GM18868 (cell line): Measurements from ENCODE around the gene ZNF277.
"Not testable (repeated sequence)": the region's sequence is repeated elsewhere in the genome, so short reads cannot be mapped to it uniquely, and the experiment has no call there.

Experiments
- ATAC-seq: cut with Tn5 transposase; IDR thresholded peaks from one replicate; pipeline ENCODE4 v1.9.1; 2021; ENCODE audit warnings: mild to moderate bottlenecking, moderate library complexity; ENCODE audit not compliant: unreplicated experiment

ZNF277 gene

DNA sequence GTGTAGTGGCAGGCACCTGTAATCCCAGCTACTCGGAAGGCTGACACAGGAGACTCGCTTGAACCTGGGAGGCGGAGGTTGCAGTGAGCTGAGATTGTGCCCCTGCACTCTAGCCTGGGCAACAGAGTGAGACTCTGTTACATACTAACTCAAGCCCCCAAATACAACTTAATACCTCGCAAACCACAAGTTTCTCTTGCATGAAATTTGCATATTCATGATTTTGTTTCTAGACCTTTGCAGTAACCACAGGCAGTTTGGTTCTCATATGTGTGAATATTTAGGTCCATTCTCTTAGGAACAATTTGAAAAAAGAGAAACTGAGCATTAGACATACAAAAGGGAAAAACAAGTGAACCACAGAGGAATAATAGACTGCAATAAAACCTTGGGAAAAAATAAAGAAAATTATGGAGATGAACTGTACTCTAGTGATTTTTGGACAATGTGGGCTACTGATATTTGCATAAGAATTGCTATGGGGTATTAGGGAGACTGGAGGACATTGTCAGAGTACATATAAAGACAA lies 77.0 kb downstream of the ZNF277 start:
- peak; percentile 26 for ATAC-seq

DNA sequence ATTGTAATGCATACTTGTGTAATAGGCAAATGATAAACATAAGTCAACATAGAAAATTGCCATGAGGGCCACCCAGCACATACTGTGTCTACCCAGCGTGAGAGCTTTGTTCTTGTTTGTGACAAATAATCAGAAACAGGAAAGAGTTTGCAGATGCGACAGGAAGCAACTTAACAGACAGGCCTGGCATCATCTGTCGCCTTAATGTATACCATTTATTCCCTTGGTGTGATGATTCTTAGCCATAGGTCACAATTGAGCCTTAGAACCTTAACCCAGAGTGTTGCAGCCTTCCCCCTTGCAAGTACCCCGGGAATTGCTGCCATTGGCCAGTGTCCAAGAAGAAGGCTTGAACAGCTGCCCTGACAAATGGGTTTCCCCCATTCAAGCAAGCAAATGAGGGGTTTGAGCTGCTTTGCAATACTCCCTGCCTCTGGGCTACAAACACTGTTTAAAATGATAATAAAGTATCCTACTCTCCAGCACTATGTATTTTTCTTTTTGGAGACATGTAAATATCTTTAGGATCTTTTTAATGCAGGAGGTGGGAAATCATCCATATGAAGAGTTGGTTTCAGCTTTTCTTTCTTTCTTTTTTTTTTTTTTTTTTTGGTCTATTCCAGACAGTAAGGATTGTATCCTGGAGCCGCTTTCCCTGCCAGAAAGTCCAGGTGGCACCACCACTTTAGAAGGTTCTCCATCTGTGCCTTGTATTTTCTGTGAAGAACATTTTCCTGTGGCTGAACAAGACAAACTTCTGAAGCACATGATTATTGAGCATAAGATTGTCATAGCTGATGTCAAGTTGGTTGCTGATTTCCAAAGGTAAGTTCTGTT lies 80.0 kb downstream of the ZNF277 start:
- ATAC-seq: peak; percentile 84

DNA sequence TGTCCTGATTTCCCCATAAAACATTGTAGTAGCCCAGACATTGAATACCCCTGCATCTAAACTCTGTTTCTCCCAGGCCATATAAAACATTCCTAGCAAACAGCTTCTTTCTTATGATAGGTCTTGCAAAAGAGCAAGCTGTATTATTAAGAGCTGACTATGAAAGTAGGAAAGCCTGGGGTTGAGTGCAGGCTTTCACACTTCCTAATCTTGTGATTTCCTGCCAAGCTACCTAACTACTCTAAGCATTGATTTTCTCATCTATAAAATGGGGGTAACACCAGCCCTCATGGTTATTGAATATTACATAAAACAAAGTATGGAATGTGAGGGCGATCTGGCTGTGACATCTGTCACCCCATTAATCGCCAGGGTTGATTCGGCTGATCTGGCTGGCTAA lies 81.8 kb downstream of the ZNF277 start:
- ATAC-seq: no peak

DNA sequence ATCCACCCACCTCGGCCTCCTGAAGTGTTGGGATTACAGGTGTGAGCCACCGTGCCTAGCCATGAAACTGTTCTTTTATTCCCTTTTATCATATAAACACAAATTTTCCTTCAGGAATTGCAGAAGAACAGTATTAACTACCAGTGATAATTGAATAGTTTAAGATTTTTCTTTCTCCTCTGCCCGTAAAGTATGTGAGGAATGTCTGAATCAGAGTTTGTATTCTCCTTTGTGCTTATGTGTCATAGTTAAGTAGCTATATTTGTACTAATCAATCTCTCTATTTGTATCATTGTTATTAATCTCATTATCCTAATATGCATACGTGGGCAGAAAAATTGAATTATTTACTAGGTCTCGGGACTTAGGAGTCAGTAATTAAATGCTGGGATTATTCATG lies 83.6 kb downstream of the ZNF277 start:
- ATAC-seq: no peak

DNA sequence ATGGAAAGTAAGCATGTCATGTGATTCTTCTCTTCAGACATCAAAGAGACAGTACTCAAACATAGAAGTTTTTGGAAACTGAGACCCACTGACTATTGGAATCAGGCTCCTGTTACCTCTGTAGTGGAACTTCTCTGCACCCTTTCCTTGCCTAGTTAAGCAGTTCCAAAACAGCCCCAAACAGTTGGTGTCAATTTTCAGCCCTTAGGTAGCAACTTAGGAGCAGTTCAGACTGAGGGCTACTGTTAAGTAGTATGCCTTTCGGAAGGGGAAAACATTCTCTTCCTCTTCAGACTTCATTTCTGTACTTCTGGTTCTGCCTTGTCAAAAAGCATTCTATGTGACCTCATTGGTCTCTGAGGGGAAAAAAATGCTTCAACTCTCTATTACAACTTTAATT lies 85.7 kb downstream of the ZNF277 start:
- ATAC-seq: no peak

DNA sequence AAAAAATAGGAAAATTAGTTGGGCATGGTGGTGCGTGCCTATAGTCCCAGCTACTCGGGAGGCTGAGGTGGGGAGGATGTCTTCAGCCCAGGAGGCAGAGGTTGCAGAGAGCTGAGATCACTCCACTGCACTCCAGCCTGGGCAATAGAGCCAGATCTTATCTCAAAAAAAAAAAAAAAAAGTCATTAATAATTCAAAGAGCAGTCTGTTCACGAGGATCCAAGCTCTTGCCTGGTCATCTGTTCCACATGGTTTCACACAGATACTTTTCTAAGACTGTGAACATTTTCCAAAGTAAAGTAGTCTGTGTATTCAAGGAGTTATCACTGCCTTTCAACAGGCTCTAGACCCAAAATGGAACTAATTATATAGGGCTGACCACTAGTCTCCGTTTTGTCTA lies 86.9 kb downstream of the ZNF277 start:
- no peak for ATAC-seq

DNA sequence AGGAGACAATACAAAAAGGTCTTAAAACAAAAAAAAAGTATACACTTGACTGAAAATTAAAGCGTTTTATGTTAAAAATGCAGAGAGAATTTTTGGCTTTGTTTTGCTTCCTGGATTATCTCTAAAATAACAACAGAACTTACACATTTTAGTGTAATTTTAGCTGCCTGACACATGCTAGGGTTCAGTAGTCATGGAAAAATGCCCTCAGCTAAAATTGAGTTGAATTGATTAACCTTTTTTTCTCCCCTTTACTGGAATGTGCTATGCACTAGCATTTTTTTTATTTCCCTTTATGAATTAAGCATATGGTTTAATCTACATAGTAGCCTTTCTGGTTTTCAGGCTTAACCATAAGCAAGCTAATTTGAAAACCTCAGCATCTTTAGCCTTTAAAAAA lies 89.9 kb downstream of the ZNF277 start:
- no peak for ATAC-seq

DNA sequence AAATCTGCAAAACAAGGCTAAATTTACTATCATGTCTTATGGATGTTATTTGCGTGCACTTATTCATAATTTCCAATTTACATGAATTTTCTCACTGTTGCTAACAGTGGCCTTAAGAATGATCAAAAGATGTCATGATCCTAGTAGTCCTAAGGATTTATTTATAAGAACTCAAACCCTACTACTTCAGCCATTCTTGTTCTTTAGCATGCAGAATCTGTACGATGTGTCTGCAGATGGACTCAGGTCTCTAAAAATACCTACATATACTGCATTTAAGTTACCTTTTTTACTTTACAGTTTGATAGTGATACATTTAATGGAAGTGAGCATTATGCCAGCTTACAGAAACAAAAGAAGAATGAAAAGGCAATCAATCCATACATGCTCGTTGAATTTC lies 91.2 kb downstream of the ZNF277 start:
- ATAC-seq: no peak

DNA sequence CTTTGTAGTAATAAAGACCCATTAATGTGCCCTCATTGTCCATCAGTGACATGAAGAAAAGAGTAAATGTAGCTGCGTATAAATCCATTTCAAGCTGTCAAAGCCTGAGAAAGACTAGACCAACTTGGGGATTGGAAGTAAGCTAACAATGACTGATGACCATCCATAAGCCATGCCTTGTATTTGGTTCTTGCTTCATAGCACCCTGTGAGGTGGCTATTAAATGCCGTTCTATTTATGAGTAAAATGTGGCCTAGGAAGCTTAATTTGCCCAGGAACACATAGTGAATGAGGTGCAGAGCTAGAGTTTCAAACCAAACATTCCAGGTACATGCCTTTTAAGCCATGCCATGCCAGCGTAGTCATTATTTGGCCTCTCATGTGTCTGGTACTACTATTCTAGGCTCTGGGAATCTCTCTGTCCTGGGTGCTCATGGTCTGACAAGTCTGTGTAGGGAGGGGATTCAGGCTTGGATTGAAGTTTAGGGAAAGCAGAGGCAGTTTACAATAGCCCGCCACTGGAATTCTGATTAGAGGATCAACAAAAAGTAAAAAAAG lies 92.1 kb downstream of the ZNF277 start:
- ATAC-seq: no peak

DNA sequence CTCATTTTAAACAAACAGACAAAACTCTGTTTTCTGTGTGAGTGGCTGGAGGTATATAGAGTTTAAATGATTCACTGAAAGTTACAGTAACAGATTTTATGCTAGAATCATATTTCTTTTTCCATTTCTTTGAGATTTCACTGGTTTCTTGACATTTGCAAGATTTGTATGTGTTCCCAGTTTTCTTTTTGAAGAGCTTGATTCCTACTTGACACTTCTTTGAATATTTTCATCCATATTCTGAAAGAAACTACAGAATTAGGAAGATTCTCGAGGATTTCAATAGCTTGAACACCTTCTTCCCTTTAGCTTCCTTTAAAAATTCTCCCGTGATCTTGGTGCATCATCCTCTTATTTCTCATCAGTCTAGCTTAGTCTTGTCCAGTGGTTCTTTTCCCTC lies 93.6 kb downstream of the ZNF277 start:
- no peak for ATAC-seq

DNA sequence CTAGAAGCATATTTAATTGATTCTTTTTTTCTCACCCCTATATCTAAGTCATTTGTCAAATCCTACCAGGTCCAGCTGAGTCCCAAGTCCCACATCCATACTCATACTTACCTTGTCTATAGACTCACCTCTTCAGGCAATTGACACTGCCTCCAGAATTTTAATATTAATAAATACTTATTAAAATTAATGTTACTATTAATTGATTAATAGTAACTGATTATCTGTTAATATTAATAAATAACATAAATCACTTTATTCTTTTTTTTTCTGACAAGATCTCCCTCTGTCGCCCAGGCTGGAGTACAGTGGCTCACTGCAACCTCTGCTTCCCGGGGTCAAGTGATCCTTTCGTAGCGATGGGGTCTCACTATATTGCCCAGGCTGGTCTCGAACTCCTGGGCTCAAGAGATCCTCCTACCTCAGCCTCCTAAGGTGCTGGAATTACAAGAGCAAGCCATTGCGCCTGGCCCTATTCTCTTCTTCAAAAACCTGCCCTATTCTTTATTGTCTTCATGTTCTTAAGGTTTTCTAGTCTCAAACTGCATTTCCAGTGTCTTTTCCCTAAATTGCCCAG lies 94.4 kb downstream of the ZNF277 start:
- no peak for ATAC-seq

DNA sequence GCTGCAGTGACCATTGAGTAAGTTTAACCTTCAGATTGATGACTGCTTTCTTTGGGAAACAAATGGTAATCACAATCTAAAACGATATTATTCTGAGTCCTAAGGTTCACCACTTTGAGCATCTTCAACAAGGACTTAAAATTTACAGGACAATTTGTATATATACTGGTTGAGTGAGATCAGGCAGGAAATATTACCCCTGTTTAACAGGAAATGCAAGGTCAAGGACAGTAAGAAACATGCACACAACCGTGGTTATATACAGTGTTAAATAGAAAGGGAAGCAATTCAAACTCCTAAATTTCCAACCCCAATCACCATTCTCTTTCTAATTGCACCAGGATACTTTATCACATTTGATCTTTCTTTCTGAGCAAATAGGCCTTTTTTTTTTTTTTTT lies 96.1 kb downstream of the ZNF277 start:
- no peak for ATAC-seq

DNA sequence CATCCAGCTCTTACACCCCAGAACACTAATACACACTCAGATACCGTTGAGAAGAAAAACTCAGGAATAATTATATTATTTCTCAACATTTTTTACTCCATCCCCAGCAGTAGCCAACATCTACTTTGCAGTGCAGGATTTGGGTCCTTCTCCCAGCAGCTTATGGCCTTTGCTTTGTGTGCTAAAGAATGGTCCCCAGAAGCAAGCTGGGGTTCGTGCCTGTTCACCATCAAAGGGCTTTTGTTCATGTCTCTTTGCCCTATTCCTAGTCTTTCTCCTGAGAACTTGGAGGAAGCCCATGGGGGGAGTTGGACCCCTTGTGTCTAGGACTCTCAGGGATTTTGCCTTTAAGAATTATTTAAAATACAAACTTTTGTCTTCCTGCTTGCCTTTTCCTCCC lies 100.4 kb downstream of the ZNF277 start:
- no peak for ATAC-seq

DNA sequence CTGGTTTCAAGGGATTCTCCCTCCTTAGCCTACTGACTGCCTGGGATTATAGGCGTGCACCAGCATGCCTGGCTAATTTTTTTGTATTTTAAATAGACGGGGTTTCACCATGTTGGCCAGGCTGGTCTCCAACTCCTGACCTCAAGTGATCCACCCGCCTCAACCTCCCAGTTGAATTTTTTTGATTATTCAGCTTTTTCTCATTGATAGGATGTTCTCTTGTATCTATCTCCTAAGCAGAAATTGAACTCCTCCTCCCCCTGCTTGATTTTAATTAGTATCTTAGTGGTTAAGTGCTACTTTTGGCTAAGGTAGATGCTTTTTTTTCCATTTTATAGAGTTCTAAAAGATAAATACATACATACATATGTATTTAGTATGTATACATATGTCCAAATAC lies 101.0 kb downstream of the ZNF277 start:
- no peak for ATAC-seq

DNA sequence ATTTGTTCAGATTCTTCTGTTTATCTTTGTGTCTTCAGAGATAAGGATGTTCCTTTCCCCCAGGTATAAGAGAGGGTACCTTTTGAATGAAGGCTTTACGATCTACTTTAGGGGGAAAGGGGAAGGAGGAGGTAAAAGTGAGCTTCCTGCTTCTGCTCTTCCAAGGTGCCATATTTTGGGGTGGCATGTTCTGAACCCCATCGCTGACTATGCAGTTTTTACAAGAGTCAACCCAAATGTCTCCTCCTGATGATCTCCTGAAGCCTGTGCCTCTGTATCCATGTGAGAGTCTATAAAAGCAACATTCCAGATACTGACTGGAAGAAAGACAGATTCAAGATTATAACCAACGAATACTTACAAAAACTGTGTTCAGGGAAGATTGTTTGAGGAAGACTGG lies 102.5 kb downstream of the ZNF277 start:
- ATAC-seq: no peak

DNA sequence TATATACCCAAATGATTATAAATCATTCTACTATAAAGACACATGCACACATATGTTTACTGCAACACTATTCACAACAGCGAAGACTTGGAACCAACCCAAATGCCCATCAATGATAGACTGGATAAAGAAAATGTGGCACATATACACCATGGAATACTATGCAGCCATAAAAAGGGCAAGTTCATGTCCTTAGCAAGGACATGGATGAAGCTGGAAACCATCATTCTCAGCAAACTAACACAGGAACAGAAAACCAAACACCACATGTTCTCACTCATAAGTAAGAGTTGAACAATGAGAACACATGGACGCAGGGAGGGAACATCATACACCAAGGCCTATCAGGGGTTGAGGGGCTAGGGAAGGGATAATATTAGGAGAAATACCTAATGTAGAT lies 110.3 kb downstream of the ZNF277 start:
- ATAC-seq: not testable (repeated sequence)

DNA sequence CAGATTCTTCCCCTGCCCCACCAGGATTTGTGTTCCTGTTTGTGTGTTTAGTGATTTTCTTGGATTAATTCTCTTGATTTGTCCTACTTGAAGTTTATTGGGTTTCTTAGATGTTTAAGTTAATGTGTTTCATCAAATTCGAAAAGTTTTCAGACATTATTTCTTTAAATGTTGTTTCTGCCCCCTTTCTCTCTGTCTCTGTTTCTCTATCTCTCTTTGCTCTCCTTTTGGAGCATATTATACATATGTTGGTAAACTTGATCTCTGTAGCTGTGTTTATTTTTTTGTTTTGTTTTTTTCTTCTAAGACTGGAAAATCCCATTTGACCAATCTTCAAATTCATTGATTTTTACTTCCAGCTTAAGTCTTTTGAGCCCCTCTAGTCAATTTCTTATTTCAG lies 115.6 kb downstream of the ZNF277 start:
- ATAC-seq: no peak

DNA sequence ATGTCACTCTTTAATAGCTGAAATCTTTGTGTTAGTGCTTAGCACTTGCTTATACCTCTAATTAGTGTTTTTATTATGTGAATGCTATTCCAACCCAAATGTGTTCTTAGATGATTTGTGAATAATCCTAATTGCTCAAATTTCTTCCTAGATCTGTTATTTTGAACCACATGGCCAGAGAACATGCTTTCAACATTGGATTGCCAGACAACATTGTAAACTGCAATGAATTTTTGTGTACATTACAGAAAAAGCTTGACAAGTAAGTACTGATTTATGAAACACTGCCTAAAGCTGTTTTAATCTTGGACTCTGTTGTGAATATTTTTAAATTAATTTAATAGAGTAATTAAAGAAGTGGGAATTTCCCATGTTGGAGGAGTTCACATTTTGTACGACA lies 121.1 kb downstream of the ZNF277 start:
- no peak for ATAC-seq

DNA sequence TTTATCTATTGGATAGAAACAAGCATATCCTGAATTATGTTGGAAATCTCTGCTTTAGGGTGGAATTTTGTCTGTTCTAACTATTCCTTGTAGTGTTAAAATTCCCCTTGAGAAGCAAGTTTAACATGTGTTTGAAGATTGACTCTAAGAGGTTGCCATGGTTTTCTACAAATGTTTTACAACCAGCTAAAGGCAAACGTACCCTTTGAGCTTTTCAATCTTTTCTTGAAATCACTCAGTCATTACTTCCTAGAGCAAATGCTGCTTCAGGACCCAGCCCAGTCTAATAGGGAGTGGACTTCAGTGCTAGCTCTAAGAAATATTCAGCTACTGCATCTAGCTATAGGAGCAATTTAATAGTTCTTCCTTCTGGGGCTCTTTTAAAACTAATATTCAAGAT lies 125.0 kb downstream of the ZNF277 start:
- no peak for ATAC-seq

DNA sequence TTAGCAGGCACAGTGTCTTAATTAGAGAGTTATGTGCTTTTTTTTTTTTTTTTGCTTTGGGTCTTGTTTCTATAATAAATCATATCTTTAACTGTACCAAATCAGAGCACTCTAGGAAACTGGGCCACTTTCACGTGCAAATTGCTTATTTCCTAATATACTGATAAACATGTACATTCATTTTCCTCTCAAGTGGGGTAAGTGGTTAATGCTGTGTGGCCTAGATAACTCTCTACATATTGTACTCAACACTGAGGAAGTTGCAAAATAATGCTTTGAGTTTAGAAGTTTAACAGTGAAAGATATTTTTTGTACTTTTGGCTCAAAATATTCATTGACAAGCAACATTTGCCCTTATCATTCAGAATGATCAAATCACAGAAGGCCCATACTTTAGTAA lies 127.9 kb downstream of the ZNF277 start:
- no peak for ATAC-seq

DNA sequence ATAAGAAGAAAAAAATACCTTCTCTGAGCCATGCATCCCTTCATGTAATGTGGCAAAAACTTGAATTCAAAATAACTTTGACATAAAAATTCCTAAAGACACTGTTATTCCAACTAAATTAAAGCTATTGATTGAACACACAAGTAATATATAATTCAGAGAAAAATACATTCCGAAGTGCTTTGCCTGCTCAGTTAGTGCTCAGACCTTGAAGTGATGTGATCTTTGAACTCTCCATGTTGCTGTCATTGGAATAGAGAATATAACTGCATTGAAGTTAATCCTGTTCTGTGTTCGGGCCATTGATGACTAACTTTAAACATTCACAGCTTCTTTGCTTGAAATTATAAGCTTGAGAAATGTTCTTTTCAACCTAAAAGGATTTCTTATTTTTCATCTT lies 129.8 kb downstream of the ZNF277 start:
- ATAC-seq: no peak

DNA sequence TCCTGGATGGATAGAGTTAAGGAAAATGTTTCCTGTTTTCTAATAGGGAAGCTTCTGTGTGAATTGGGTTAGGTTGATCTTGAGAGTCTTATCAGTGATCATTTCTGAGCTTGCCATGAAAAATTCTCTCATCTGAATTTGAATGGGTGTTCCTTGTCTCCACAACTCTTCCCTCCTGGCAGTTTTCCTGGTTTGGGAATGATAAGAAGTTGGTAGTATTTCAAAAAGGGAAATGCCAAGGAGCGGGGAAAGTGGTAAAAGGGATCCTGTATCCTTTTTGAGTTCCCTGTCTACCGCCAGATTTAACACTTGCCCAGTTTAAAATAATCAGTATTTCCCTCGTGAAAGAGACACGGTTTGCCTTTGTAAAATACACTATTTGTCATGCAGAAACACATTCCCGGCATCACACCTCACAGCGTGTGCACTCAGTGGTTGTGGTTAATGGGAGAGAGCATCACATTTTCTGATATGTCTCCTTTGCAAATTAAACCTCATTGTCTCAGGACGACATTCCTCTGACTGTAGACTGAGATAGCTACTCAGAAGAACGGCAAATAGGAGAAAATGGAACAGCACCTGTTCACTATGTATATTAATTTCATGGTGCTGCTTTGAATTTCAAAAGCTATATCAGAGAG lies 130.6 kb downstream of the ZNF277 start:
- no peak for ATAC-seq
